ENCODE data around the gene MEPE.
"Not testable (repeated sequence)": the region's sequence is repeated elsewhere in the genome, so short reads cannot be mapped to it uniquely, and the experiment has no call there.

The MEPE gene

GRCh38 chr4:87886083-87886482 is 53.3 kb downstream of the MEPE start:
- DNase-seq = no peak

- not testable (repeated sequence) for DNase-seq
These were observed 58.0 kb downstream of the MEPE start for GRCh38 chr4:87890753-87891152.

- DNase-seq = no peak
These were observed 63.3 kb downstream of the MEPE start for GRCh38 chr4:87895964-87896621.

Measured in NCI-H146 (cell line).